Smooth muscle cell of the brain vasculature (primary cell): Measurements from ENCODE around the gene LMO1.

Source experiments
- DNase-seq: peaks from one replicate; pipeline ENCODE4 v3.0.0-alpha.2; 2012; ENCODE audit warnings: low read depth, low spot score

LMO1 gene

GRCh38 chr11:8263769-8264410 lies at the start of gene LMO1:
Gene LMO1, minus strand, starts transcription at chr11:8263878. Its CDS starts 516 bp downstream, at chr11:8263362.
- peak; percentile 24 for DNase-seq

- no peak for DNase-seq
Observed at GRCh38 chr11:8312986-8313385, 49.3 kb upstream of the LMO1 start.

- DNase-seq: no peak
Observed at GRCh38 chr11:8311366-8311765, 47.7 kb upstream of the LMO1 start.

- no peak for DNase-seq
Observed at GRCh38 chr11:8310743-8311298, 47.1 kb upstream of the LMO1 start.

GRCh38 chr11:8309862-8310261 lies 46.2 kb upstream of the LMO1 start:
- DNase-seq: no peak

- no peak for DNase-seq
Observed at GRCh38 chr11:8309311-8309710, 45.6 kb upstream of the LMO1 start.

- no peak for DNase-seq
Observed at GRCh38 chr11:8307601-8308000, 43.9 kb upstream of the LMO1 start.

GRCh38 chr11:8301622-8302021 lies 37.9 kb upstream of the LMO1 start:
- DNase-seq: no peak

GRCh38 chr11:8298801-8299786 lies 35.4 kb upstream of the LMO1 start:
- no peak for DNase-seq

- DNase-seq: no peak
Observed at GRCh38 chr11:8297781-8298440, 34.2 kb upstream of the LMO1 start.

- DNase-seq: no peak
Observed at GRCh38 chr11:8296872-8297271, 33.2 kb upstream of the LMO1 start.

- DNase-seq: no peak
Observed at GRCh38 chr11:8296038-8296649, 32.5 kb upstream of the LMO1 start.

GRCh38 chr11:8294251-8294935 lies 30.7 kb upstream of the LMO1 start:
- DNase-seq: no peak

GRCh38 chr11:8293171-8293570 lies 29.5 kb upstream of the LMO1 start:
- DNase-seq: no peak

- DNase-seq: no peak
Observed at GRCh38 chr11:8292351-8292750, 28.7 kb upstream of the LMO1 start.

- no peak for DNase-seq
Observed at GRCh38 chr11:8291421-8292350, 28.0 kb upstream of the LMO1 start.

- DNase-seq: no peak
Observed at GRCh38 chr11:8290081-8290810, 26.6 kb upstream of the LMO1 start.

- no peak for DNase-seq
Observed at GRCh38 chr11:8289492-8289918, 25.8 kb upstream of the LMO1 start.

GRCh38 chr11:8288824-8289491 lies 25.3 kb upstream of the LMO1 start:
- no peak for DNase-seq
